ENCODE results near the gene MBNL2. TPM values are rescaled to one million over a fixed set of nuclear protein-coding genes. Genes with fewer than 3 reads are reported as not detected.
A peak's percentile ranks its signal among the peaks of the same experiment; 100 is the strongest.

Gene MBNL2
- total RNA-seq, 1 experiment from 2014 or later, result 0.85 TPM

DNA sequence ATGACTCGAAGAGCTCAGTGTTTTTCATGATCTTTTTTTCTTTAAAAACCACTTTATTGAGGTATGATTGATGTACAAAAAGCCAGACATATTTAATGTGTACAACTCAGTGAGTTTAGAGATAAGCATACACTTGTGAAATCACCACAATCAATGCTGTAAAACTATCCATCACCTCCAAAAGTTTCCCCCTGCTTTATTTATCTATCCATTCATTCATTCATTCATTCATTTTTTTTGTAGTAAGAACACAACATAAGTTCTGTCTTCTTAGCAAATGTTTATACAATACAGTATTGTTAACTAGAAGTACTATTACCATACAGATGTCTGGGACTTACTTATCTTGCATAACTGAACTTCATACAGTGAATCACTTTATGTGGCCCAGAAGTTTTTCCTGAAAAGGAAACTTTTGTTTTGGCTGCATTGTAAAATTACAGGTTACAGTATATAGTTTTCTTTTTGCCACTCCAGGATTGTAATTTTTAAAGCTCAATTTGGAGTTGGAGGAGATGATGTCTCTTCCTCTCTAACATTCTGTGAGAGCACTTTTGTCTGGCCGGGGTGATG, 218.6 kb downstream of the MBNL2 start:
- Mint-ChIP-seq H3K4me1 (peaks cover 12% of the 10 kb centered on the region), H3K36me3 (0 out of 2 replicates have a peak, but pooled peaks cover 4% of the 10 kb centered on the region), H3K4me3 (no peak overlapping the region), H3K27ac (no peak overlapping the region), H3K9me3 (no peaks in the 10 kb centered on the region), H3K27me3 (ENCODE audit: low read depth) (no peaks in the 10 kb centered on the region)
- ATAC-seq, result no peak
- TF ChIP-seq, protein P1, sequence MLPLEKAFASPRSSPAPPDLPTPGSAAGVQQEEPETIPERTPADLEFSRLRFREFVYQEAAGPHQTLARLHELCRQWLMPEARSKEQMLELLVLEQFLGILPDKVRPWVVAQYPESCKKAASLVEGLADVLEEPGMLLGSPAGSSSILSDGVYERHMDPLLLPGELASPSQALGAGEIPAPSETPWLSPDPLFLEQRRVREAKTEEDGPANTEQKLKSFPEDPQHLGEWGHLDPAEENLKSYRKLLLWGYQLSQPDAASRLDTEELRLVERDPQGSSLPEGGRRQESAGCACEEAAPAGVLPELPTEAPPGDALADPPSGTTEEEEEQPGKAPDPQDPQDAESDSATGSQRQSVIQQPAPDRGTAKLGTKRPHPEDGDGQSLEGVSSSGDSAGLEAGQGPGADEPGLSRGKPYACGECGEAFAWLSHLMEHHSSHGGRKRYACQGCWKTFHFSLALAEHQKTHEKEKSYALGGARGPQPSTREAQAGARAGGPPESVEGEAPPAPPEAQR (CRISPR knock-in tag; IDR thresholded peaks at IDR 0.05), result no peak
- TF ChIP-seq MYBL2 (CRISPR knock-in tag; IDR thresholded peaks at IDR 0.05), result no peak
- no peak for TF ChIP-seq PRRX2 (CRISPR knock-in tag; IDR thresholded peaks at IDR 0.05)
- no peak for TF ChIP-seq FOXK1 (CRISPR knock-in tag; IDR thresholded peaks at IDR 0.05)
- TF ChIP-seq ZNF263 (CRISPR knock-in tag; IDR thresholded peaks at IDR 0.05; ENCODE audit: low read depth), result no peak
- TF ChIP-seq, protein P2, sequence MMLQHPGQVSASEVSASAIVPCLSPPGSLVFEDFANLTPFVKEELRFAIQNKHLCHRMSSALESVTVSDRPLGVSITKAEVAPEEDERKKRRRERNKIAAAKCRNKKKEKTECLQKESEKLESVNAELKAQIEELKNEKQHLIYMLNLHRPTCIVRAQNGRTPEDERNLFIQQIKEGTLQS (CRISPR knock-in tag; conservative IDR thresholded peaks at IDR 0.05), result no peak
- TF ChIP-seq, protein P3, sequence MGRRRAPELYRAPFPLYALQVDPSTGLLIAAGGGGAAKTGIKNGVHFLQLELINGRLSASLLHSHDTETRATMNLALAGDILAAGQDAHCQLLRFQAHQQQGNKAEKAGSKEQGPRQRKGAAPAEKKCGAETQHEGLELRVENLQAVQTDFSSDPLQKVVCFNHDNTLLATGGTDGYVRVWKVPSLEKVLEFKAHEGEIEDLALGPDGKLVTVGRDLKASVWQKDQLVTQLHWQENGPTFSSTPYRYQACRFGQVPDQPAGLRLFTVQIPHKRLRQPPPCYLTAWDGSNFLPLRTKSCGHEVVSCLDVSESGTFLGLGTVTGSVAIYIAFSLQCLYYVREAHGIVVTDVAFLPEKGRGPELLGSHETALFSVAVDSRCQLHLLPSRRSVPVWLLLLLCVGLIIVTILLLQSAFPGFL (CRISPR knock-in tag; IDR thresholded peaks at IDR 0.05; ENCODE audit: borderline replicate concordance), result no peak
- no peak for TF ChIP-seq MXD4 (CRISPR knock-in tag; IDR thresholded peaks at IDR 0.05; ENCODE audit: borderline replicate concordance)
- TF ChIP-seq CREM (CRISPR knock-in tag; IDR thresholded peaks at IDR 0.05), result no peak
- no peak for TF ChIP-seq ZNF317 (CRISPR knock-in tag; IDR thresholded peaks at IDR 0.05; ENCODE audit: borderline replicate concordance, low read depth)
- no peak for TF ChIP-seq JUN (CRISPR knock-in tag; IDR thresholded peaks at IDR 0.05)
- TF ChIP-seq, protein P4, sequence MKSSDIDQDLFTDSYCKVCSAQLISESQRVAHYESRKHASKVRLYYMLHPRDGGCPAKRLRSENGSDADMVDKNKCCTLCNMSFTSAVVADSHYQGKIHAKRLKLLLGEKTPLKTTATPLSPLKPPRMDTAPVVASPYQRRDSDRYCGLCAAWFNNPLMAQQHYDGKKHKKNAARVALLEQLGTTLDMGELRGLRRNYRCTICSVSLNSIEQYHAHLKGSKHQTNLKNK (CRISPR knock-in tag; IDR thresholded peaks at IDR 0.05), result no peak
- TF ChIP-seq TEAD1 (CRISPR knock-in tag; IDR thresholded peaks at IDR 0.05), result no peak
- TF ChIP-seq, protein P5, sequence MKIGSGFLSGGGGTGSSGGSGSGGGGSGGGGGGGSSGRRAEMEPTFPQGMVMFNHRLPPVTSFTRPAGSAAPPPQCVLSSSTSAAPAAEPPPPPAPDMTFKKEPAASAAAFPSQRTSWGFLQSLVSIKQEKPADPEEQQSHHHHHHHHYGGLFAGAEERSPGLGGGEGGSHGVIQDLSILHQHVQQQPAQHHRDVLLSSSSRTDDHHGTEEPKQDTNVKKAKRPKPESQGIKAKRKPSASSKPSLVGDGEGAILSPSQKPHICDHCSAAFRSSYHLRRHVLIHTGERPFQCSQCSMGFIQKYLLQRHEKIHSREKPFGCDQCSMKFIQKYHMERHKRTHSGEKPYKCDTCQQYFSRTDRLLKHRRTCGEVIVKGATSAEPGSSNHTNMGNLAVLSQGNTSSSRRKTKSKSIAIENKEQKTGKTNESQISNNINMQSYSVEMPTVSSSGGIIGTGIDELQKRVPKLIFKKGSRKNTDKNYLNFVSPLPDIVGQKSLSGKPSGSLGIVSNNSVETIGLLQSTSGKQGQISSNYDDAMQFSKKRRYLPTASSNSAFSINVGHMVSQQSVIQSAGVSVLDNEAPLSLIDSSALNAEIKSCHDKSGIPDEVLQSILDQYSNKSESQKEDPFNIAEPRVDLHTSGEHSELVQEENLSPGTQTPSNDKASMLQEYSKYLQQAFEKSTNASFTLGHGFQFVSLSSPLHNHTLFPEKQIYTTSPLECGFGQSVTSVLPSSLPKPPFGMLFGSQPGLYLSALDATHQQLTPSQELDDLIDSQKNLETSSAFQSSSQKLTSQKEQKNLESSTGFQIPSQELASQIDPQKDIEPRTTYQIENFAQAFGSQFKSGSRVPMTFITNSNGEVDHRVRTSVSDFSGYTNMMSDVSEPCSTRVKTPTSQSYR (CRISPR knock-in tag; IDR thresholded peaks at IDR 0.05), result no peak
- POLR2A ChIA-PET, result no interaction called here
- no peak for DNase-seq (ENCODE audit: low spot score)
- CTCF ChIA-PET, result no interaction called here

DNA sequence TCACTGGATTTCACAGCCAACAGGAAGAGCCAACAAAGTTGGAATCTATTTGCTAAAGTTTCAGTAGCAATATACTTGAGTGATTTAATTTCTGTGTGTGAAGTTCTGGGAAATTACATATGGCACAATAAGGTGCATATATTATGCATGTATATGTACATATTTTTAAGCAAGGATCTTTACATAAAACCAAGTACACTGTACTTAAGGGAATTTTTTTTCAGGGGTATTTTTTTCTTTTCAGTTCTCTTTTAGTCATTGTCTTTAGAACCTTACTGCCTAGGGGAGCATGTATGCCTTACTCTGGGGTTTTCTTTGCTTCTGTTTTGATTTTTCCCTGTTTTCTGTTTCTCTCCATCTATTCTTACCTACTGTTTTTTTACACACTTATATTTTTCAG, 219.2 kb downstream of the MBNL2 start:
- DNase-seq (ENCODE audit: low spot score) (no peak), ATAC-seq (no peak)
- Mint-ChIP-seq H3K4me1 (peaks cover 5% of the 10 kb centered on the region), H3K27me3 (ENCODE audit: low read depth) (no peaks in the 10 kb centered on the region), H3K27ac (0 out of 2 replicates have a peak overlapping the region, but pooled peaks have one; percentile 28), H3K4me3 (no peak overlapping the region), H3K36me3 (0 out of 2 replicates have a peak, but pooled peaks cover 4% of the 10 kb centered on the region), H3K9me3 (no peaks in the 10 kb centered on the region)
- ChIA-PET POLR2A (no interaction called here), CTCF (no interaction called here)
- no peak for TF ChIP-seq TP53 (CRISPR knock-in tag; IDR thresholded peaks at IDR 0.05)
- no peak for TF ChIP-seq MXD4 (CRISPR knock-in tag; IDR thresholded peaks at IDR 0.05; ENCODE audit: borderline replicate concordance)
- TF ChIP-seq, protein P6, sequence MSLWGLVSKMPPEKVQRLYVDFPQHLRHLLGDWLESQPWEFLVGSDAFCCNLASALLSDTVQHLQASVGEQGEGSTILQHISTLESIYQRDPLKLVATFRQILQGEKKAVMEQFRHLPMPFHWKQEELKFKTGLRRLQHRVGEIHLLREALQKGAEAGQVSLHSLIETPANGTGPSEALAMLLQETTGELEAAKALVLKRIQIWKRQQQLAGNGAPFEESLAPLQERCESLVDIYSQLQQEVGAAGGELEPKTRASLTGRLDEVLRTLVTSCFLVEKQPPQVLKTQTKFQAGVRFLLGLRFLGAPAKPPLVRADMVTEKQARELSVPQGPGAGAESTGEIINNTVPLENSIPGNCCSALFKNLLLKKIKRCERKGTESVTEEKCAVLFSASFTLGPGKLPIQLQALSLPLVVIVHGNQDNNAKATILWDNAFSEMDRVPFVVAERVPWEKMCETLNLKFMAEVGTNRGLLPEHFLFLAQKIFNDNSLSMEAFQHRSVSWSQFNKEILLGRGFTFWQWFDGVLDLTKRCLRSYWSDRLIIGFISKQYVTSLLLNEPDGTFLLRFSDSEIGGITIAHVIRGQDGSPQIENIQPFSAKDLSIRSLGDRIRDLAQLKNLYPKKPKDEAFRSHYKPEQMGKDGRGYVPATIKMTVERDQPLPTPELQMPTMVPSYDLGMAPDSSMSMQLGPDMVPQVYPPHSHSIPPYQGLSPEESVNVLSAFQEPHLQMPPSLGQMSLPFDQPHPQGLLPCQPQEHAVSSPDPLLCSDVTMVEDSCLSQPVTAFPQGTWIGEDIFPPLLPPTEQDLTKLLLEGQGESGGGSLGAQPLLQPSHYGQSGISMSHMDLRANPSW (CRISPR knock-in tag; conservative IDR thresholded peaks at IDR 0.05; ENCODE audit: low read depth), result no peak
- TF ChIP-seq GRHL2 (CRISPR knock-in tag; IDR thresholded peaks at IDR 0.05; ENCODE audit: insufficient replicate concordance, severe bottlenecking), result no peak
- TF ChIP-seq, protein P7, sequence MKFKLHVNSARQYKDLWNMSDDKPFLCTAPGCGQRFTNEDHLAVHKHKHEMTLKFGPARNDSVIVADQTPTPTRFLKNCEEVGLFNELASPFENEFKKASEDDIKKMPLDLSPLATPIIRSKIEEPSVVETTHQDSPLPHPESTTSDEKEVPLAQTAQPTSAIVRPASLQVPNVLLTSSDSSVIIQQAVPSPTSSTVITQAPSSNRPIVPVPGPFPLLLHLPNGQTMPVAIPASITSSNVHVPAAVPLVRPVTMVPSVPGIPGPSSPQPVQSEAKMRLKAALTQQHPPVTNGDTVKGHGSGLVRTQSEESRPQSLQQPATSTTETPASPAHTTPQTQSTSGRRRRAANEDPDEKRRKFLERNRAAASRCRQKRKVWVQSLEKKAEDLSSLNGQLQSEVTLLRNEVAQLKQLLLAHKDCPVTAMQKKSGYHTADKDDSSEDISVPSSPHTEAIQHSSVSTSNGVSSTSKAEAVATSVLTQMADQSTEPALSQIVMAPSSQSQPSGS (CRISPR knock-in tag; IDR thresholded peaks at IDR 0.05; ENCODE audit: borderline replicate concordance, low read depth), result no peak
- TF ChIP-seq, protein P8, sequence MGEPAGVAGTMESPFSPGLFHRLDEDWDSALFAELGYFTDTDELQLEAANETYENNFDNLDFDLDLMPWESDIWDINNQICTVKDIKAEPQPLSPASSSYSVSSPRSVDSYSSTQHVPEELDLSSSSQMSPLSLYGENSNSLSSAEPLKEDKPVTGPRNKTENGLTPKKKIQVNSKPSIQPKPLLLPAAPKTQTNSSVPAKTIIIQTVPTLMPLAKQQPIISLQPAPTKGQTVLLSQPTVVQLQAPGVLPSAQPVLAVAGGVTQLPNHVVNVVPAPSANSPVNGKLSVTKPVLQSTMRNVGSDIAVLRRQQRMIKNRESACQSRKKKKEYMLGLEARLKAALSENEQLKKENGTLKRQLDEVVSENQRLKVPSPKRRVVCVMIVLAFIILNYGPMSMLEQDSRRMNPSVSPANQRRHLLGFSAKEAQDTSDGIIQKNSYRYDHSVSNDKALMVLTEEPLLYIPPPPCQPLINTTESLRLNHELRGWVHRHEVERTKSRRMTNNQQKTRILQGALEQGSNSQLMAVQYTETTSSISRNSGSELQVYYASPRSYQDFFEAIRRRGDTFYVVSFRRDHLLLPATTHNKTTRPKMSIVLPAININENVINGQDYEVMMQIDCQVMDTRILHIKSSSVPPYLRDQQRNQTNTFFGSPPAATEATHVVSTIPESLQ (CRISPR knock-in tag; IDR thresholded peaks at IDR 0.05), result no peak
- no peak for TF ChIP-seq SMAD4 (CRISPR knock-in tag; IDR thresholded peaks at IDR 0.05)
- TF ChIP-seq, protein P9, sequence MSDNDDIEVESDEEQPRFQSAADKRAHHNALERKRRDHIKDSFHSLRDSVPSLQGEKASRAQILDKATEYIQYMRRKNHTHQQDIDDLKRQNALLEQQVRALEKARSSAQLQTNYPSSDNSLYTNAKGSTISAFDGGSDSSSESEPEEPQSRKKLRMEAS (CRISPR knock-in tag; IDR thresholded peaks at IDR 0.05), result no peak
- no peak for TF ChIP-seq NR1H2 (CRISPR knock-in tag; IDR thresholded peaks at IDR 0.05)
- no peak for TF ChIP-seq RORB (CRISPR knock-in tag; IDR thresholded peaks at IDR 0.05)
